GM19455 (cell line): ENCODE data around the gene TPSB2.
"Not testable (repeated sequence)": the region's sequence is repeated elsewhere in the genome, so short reads cannot be mapped to it uniquely, and the experiment has no call there.

Experiments used
- ATAC-seq: cut with Tn5 transposase; IDR thresholded peaks from one replicate; pipeline ENCODE4 v1.9.1; 2021; ENCODE audit not compliant: unreplicated experiment

Gene TPSB2

GRCh38 chr16:1230084-1230470, at the start of gene TPSB2:
TPSB2 (minus strand) TSS chr16:1230184; CDS start chr16:1229951, 233 bp downstream.
- not testable (repeated sequence) for ATAC-seq

- no peak for ATAC-seq
These were observed 49.3 kb upstream of the TPSB2 start for GRCh38 chr16:1279081-1279944.

- ATAC-seq: no peak
These were observed 48.5 kb upstream of the TPSB2 start for GRCh38 chr16:1278477-1278876.

GRCh38 chr16:1277617-1278282, 47.8 kb upstream of the TPSB2 start:
- no peak for ATAC-seq

- no peak for ATAC-seq
These were observed 47.2 kb upstream of the TPSB2 start for GRCh38 chr16:1277151-1277598.

- no peak for ATAC-seq
These were observed 46.5 kb upstream of the TPSB2 start for GRCh38 chr16:1276580-1276878.

GRCh38 chr16:1275791-1276579, 46.0 kb upstream of the TPSB2 start:
- ATAC-seq: no peak

GRCh38 chr16:1274767-1275166, 44.8 kb upstream of the TPSB2 start:
- no peak for ATAC-seq

- ATAC-seq: no peak
These were observed 43.8 kb upstream of the TPSB2 start for GRCh38 chr16:1273816-1274215.

- no peak for ATAC-seq
These were observed 42.6 kb upstream of the TPSB2 start for GRCh38 chr16:1272453-1273198.

- ATAC-seq: not testable (repeated sequence)
These were observed 41.9 kb upstream of the TPSB2 start for GRCh38 chr16:1271724-1272413.

- ATAC-seq: no peak
These were observed 41.4 kb upstream of the TPSB2 start for GRCh38 chr16:1271380-1271723.

- not testable (repeated sequence) for ATAC-seq
These were observed 39.4 kb upstream of the TPSB2 start for GRCh38 chr16:1269418-1269817.

- no peak for ATAC-seq
These were observed 35.8 kb upstream of the TPSB2 start for GRCh38 chr16:1265826-1266225.

GRCh38 chr16:1265090-1265630, 35.2 kb upstream of the TPSB2 start:
- no peak for ATAC-seq

- ATAC-seq: no peak
These were observed 34.5 kb upstream of the TPSB2 start for GRCh38 chr16:1264345-1265089.

GRCh38 chr16:1263591-1264344, 33.8 kb upstream of the TPSB2 start:
- ATAC-seq: no peak

- ATAC-seq: no peak
These were observed 32.9 kb upstream of the TPSB2 start for GRCh38 chr16:1262846-1263221.
